Measurements from ENCODE around the gene CASK.

DNA sequence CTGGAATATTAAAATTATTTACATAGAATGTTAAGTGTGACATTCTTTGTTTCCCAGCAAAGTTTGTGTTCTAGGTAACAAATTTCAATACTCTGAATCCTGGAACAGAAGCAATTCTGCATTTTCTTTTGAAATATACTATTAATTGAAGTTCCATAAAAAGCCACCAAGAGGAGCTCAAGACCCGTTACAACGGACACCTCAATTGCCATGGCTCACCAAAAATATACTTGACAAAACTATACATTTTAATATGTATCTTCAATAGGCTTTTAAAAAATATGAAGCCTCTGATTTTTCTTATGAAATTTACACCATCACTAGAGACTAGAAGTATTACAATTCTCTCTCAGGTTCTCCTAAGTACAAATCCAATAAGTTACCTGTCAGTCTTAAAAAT, 364.8 kb downstream of the CASK start:
- no peak for TF ChIP-seq BRCA1 (CRISPR knock-in tag; IDR thresholded peaks at IDR 0.05)
- no peak for TF ChIP-seq SP1 (IDR thresholded peaks at IDR 0.05)
- no peak for TF ChIP-seq SP1 (CRISPR knock-in tag; IDR thresholded peaks at IDR 0.05)
- TF ChIP-seq ZBTB7A (CRISPR knock-in tag; IDR thresholded peaks at IDR 0.05) = no peak
- no peak for TF ChIP-seq MAX (IDR thresholded peaks at IDR 0.05)
- TF ChIP-seq, protein P1, sequence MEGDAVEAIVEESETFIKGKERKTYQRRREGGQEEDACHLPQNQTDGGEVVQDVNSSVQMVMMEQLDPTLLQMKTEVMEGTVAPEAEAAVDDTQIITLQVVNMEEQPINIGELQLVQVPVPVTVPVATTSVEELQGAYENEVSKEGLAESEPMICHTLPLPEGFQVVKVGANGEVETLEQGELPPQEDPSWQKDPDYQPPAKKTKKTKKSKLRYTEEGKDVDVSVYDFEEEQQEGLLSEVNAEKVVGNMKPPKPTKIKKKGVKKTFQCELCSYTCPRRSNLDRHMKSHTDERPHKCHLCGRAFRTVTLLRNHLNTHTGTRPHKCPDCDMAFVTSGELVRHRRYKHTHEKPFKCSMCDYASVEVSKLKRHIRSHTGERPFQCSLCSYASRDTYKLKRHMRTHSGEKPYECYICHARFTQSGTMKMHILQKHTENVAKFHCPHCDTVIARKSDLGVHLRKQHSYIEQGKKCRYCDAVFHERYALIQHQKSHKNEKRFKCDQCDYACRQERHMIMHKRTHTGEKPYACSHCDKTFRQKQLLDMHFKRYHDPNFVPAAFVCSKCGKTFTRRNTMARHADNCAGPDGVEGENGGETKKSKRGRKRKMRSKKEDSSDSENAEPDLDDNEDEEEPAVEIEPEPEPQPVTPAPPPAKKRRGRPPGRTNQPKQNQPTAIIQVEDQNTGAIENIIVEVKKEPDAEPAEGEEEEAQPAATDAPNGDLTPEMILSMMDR (CRISPR knock-in tag; IDR thresholded peaks at IDR 0.05) = no peak
- no peak for TF ChIP-seq ZZZ3 (CRISPR knock-in tag; IDR thresholded peaks at IDR 0.05; ENCODE audit: borderline replicate concordance)

Data from HepG2 (cell line).